NK-92 (cell line): ENCODE data around the gene VSTM2B.

Experiments
- DNase-seq: peaks from one replicate; lab custom pipeline; 2025; ENCODE audit not compliant: unreplicated experiment; lab: John Stamatoyannopoulos, UW

The VSTM2B gene

DNA sequence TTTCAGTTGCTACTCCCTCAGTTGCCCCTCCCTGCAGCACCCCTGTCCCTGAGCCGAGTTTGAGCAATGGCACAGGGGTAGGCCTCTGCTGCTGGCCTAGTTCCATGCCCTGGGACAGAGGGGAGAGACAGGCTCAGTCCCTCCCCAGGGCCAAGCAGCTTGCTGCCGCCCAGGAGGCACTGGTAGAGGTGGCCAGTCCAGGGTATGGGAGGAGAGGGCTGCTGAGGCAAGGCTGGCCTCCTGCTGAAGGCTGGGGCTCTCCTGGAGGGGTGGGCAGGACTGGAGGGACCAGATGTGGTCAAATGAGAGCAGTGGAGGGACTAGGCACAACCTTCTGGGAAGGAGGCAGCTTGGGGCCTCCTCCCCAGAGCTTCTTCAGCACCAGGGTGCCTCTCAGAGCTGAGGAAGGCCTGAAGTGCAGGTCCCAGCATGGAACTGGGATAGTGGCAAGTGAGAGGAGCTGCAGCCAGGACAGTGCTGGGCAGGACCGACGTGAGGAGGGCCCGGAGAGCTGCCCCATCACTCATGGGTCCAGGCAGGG is 29.8 kb upstream of the VSTM2B start:
- no peak for DNase-seq

DNA sequence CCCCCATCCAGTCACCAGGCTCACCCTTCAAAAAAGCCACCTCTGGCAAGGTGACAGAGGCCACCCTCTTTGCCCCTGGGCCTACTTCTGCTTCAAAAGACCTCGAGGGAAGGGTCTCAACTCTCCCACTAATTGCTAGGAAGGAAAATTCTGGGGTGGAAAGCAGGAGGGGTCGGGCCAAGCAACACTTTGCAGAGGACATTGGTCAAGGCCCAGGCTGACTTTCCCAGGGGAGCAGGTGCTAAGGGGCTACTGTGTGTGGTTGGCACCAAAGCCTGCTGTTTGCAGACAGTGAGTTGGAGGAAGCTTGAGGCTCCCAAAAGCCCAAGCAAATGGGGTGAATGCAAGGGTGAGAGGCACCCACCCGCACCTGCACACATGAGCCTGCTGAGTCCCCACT is 28.6 kb upstream of the VSTM2B start:
- no peak for DNase-seq

DNA sequence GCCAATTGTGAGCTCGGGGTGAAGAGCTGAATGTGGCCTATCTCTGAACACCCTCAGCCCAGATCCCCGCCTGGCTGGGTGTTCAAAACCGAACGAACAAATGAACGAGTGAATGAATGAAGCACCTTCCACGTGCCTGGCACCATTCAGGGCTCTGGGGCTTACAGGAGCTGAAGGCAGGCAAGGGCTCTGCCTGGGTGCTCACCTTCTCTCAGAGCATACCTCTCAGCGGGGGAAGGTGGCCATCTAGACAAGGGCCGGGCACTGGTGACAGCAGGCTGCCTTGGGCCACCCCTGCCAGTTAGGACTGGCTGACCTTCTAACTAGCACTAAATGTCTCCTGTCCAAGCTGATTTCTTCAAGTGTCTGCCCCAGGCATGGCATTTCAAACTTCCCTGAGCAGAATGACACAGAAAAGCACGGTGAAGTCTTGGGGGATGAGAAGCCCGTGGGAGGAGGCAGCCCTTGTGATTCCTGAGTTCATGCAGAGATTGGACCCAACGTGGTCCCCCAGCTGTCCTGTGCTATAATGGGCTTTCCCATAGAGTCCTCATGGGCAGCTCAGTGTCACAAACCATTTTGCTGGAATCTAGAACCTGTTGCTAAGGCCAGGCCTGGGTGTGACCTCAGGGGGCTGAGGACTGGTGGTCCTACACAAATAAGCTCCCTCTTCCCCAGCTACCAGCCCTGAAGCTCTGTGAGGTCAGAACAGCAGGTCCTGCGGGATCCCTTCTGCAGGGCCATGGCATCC is 27.9 kb upstream of the VSTM2B start:
- no peak for DNase-seq

DNA sequence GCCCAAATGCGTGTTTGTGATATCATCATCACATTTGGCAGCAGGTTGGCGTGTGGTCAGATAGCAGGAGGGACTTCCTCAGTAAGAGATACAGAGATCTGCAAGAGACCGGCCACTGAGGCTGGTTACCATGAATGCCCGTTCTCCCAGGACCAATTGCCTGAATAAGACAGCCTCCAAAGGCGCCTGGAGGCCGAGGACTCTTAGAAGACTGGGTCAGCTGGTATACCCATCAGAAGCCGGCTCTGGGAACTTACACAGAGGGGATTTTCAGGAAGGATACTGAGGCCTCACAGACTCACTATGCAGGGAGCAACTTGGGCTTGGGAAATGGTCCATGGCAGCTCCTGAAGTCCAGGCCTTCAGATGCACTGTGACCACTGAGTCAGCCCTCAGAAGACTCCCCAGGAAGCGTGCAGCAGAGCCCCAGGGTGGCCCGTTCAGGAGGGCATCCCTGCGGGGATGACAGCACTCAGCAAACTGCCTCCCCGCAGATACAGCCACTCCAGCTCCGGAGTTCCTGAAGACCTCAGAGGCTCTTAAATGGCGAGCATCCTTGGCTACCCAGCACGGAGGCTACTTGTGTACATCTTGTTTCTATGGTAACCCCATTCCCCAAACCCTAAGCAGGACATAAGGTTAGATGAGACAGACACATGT is 26.4 kb upstream of the VSTM2B start:
- DNase-seq: no peak

DNA sequence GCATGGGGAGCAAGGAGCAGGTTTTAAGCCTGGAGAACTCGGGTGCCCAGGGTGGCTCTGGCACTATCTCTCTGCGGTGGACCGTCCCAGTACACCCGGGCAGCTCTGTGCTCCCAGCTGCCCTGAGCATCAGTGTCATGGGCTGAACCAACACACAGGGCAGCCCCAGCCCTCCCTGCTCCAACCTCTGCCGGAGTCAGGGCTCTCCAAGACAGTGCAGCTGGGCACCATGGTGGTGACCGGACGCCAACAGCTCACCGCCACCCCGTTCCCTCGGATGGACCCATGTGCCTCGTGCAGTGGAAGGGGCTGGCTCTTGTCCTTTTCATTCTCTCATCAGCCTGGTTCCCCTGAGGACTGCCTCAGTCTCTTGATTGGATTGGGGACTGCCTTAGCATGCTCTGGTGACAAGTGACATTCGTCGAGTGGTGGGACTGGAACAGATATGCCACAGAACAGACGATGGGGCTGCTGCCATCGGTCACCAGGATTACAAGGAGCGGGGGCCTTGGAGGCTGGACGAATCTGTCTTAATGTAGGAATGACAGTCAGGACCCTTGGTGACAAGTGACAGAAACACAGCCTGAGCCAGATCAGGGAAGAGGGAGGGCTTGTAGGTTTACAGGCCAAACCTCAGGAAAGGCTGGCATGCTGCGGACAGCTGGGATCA is 25.7 kb upstream of the VSTM2B start:
- DNase-seq: no peak

DNA sequence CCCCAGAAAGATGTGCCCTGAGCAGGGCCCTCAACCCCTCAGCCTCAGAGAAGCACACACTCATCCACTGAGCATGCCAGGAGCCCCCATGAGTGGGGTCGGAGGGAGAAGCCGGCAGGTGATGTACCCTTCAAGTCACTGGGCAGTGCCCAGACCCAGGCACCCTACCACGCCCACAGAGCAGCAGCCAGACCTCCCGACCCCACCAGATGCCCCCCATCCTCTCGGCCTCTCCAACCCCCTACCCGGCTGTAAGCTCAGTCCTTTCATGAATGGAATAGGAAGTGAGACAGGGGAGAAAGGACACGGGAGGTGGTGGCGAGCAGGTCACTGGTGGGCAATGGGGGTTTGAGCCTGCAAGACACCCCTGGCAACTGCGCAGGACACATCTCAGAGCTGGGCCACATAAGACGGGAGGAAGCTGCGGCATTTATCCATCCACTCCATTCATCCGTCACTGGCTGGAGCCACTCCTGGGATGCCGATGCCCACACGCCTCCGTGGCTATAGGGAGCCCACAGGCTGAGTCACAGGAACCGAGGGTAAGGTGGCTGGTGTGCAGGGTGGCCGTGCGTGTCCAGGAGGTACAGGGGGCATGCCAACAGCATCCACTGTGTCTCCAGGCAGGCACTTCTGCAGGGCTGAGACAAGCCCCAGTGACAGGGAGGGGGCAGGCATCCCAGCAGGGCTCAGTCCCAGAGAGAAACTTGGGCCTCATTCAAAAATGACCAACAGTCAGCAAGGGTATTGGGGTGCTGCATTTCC is 23.8 kb upstream of the VSTM2B start:
- DNase-seq: no peak

DNA sequence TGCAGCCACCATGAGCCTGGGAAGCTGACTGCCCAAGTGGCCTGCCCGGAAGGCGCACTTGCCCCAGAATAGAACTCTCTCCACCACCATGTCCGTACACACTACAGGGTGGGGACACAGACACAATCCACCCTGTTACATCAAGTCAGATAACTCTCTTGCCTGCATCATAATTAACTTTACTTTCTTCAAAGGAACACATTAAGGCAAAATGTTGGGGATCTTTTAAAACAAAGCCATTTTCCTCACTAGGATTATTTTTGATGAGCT is 23.3 kb upstream of the VSTM2B start:
- no peak for DNase-seq

DNA sequence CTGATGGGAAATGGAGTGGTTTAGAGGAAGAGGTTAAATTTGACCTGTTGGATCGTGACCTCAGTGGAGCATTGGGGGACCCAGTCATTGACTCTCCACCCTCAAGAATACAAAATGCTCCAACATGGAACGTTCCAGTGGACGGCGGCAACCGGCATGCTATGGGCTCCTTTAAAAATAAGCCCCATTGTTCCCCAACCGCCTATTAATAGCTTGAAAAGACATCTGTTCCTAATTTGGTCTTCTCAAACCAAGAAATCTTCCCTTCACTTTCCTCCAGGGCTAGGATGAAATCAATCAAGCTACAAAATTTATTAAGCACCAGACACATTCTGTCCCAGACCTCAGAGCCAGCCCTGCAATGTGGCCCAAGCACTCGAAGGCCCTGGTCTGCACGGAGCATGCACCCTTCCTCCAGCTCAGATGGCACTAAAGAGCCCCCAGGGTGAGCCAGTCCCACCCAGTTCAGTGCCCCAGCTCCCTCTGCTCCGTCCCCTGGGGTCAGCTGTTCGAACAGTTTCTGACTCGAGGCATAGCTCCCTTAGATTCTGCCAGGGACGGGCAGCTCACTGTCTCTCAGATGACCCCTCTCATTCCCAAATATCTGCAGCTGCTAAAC is 22.5 kb upstream of the VSTM2B start:
- no peak for DNase-seq

DNA sequence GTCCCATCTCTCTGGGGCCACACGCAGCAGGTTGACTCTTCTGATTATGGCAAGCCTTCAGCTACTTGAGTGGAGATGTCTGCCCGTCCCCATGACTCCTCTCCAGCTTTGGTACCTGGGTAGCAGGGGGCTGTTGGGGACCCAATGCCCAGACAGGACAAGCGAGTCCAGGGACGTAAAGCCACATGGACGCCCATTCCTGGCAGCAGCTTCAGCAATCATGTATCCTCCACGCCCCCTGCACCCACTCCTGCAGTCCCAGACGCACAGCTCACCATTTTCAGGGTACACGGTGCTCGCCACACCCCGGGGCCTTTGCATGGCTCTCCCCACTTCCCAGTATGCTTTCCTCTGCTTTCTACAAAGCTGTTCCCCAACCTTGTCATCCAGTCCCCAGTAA is 22.0 kb upstream of the VSTM2B start:
- no peak for DNase-seq

DNA sequence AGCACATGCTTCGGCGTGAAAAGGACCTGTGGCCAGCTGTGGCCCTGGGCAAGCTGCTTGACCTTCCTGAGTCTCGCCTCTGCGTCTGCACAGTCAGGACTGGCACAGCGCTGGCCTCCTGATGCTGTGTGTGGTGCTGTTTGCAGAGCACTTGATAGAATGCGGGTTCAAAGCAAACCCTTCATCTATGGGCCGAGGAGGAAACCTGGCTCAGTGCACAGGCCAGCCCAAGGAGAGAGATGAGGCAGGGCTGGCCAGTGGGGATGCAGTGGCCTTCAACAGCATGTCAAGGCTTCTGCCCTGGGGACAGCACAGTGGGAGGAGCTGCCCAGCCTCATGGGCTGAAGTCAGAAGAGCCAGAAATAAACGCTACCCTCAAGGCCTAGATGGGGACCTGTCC is 21.3 kb upstream of the VSTM2B start:
- no peak for DNase-seq

DNA sequence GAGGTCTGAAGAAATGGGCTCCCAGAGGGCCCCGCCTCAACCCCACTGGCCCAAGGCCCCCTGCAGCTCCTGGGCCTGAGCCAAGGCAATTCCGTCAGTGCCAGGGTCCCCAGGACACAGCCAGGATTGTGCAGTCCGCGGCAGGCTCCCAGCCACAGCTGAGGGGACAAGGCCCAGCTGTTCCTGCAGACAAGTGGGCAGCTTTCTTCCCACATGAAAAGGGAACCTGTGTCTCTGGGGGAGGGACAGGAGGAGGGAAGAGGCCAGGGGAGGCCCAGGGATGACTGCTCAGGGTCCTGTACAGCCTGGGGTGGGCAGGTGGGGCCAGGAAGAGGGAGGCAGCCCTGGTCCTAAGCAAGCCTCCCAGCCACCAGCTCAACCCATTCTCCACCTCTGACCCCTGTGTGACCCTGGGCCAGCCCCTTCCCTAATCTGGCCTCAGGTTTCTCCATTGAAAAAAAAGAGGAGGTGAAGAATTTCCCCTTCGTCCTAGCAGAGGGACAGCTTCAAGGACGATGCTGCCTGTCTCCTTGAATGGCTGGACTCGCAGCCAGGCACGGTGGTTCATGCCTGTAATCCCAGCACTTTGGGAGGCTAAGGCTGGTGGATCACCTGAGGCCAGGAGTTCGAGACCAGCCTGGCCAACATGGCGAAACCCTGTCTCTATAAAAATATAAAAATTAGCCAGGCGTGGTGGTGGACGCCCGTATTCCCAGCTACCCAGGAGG is 20.5 kb upstream of the VSTM2B start:
- DNase-seq: no peak

DNA sequence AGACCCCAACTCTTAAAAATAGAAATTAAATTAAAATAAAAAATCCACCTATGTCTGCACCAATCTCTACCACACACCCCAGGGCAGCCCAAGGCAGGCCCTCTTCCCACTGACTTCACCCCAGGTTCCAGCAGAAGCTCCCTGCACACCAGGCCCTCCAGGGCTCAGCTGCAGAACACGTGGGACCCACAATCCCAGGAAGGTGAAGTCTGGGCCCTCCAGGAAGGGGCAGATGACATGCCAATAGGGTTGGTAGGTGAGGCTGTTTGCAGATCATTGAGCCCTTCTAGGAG is 19.2 kb upstream of the VSTM2B start:
- no peak for DNase-seq

DNA sequence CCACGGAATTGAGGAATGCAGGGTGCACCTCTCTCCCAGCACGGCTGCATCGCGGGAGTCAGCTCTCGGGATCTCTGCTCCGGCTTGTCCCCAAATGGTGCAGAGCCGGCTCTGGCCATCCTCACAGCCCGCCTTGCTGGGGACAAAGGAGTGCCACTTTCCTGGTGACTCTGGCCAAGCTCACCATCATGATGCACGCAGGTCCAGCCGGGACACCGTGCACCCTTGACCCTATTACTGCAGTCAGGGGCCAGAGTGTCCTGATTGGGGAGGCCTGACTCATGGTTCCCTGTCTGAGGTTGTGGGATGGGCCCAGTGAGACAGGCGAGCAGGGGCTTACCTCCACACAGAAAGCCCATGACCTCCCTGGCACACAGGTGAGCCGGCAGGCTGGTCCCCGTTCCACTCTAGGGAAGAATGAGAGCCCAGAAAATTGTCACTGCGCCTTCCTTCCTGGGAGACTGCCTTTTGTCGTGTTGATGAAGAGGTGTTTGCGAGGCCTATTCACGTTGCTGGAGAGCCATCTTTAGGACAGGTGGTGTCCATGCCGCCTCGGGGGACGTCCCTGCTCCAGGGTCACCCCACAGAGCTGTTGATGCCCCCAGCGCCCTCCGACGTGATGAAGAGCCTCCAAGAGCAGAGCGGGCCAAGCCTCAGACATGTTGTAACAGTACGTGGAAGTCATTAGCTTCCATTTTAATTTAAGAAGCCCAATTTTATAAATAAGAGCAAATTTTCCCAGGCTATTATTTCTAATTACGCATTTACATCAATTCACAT is 18.5 kb upstream of the VSTM2B start:
- no peak for DNase-seq

DNA sequence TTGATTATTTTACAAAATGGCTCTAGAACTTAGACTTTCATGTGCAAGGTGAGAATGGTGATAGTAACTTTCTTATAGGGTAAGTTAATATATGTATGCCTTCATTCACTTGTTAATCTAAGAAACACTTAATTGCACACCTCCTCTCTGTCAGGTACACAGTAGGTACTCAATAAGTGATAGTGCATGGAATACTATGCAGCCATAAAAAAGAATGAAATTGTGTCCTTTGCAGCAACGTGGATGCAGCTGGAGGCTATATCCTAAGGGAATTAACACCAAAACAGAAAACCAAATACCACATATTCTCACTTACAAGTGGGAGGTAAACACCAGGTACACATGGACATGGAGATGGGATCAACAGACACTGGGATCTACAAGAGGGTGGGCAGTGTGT is 17.6 kb upstream of the VSTM2B start:
- no peak for DNase-seq

DNA sequence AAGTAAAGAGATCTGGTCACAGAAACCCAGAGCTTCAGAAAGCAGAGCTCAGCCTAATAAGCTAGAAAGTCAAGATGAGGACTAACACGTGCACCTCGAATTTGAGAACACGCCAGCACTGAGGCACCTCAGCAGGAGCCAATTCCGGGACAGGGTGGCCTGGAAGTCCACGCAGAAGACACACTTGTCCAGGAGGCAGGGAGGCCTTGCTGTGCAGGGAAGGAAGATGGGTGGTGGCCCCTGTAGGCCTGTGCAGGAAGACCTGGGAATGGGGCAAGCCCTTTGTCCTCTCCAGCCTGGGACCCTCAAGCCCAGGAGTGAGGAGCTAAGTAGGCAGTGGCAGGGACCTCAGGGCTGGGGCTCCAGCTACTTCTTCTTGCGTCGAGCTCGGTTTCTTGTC is 16.3 kb upstream of the VSTM2B start:
- no peak for DNase-seq

DNA sequence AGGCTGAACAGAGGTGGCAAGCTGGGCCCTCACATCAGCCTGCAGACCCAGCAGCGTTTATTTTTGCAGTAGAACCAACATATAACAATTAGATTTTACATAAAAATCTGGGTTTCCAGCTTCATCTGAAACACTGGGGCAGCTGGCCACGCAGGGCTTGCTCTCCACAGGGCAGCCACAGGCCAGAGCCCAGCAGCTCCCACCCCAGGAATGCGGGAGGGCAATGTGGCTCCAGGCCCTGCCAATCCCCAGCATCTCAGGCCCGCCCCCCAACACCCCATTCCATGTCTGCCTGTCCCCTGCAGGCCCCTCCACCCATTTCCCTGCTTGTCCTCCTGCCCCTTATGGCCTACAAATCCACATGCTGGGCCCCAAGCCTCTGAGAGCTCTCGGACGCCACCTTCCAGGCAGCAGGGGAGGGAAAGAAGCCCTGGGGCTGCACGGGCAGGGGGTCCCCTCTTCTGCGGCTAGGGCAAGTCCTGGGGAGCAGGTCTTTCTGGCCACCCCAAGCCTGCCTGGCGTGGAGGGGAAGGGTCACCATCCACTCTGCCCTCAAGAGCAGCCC is 15.0 kb upstream of the VSTM2B start:
- no peak for DNase-seq

DNA sequence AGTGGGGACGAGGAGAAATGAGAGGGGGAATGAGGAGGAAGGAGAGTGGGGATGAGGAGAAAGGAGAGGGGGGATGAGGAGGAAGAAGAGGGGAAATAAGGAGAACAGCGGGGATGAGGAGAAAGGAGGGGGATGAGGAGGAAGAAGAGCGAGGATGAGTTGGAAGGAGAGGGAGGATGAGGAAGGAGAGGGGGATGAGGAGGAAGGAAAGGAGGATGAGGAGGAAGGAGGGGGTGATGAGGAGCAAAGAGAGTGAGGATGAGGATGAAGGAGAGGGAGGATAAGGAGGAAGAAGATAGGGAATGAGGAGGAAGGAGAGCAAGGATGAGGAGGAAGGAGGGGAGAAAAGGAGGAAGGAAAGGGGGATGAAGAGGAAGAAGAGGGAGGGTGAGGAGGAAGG is 14.0 kb upstream of the VSTM2B start:
- no peak for DNase-seq

DNA sequence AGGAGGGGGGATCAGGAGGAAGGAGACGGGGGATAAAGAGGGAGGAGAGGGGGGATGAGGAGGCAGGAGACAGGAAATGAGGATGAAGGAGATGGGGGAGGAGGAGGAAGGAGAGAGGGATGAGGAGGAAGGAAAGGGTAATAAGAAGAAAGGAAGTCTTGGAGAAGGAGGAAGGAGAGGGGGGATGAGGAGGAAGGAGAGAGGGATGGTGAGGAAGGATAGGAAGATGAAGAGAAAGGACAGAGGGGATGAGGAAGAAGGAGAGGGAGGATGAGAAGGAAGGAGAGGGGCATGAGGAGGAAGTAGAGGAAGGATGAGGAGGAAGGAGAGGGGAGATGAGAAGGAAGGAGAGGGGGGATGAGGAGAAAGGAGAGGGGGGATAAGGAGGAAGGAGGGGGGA is 13.0 kb upstream of the VSTM2B start:
- DNase-seq: no peak

DNA sequence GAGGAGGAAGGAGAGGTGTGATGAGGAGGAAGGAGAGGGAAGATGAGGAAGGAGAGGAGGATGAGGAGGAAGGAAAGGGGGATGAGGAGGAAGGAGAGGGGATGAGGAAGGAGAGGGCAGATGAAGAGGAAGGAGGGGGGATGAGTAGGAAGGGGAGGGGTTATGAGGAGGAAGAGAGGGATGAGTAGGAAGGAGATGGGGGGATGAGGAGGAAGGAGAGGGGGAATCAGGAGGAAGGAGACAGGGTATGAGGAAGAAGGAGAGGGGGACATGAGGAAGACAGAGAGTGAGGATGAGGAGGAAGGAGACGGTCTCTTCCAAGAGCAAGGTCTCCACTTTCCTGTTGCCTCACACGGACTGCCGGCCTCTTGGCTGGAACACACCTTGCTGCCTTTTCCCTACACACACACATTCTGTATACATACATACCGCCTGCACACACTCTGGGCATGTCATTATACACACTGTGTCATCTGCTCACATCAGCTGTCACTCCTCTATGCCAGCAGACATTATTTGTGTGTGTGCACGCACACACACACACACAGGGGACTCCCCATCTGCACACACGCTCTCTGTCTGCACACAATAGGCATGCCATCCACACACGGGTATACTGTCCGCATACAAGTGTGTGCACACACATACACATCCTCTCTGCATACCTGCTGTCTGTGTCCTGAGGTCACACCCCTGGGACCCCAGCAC is 11.1 kb upstream of the VSTM2B start:
- DNase-seq: no peak
